DND-41 (cell line): ENCODE measurements around the gene ELOVL7.

Source experiments
- EZH2 ChIP-seq: IDR thresholded peaks from 3 replicates; pipeline ENCODE4 v1.6.1; 2012; ENCODE audit warnings: borderline replicate concordance, low read depth, mild to moderate bottlenecking, moderate library complexity, low read length, inconsistent platforms; ENCODE audit not compliant: severe bottlenecking
- TF ChIP-seq, protein P1 (sequence below): IDR thresholded peaks from 2 replicates; pipeline ENCODE4 v1.5.1; 2012; ENCODE audit warnings: borderline replicate concordance, low read length, moderate library complexity, mild to moderate bottlenecking; ENCODE audit not compliant: poor library complexity, severe bottlenecking; ENCODE audit errors: extremely low read depth

- TF ChIP-seq, protein P1, sequence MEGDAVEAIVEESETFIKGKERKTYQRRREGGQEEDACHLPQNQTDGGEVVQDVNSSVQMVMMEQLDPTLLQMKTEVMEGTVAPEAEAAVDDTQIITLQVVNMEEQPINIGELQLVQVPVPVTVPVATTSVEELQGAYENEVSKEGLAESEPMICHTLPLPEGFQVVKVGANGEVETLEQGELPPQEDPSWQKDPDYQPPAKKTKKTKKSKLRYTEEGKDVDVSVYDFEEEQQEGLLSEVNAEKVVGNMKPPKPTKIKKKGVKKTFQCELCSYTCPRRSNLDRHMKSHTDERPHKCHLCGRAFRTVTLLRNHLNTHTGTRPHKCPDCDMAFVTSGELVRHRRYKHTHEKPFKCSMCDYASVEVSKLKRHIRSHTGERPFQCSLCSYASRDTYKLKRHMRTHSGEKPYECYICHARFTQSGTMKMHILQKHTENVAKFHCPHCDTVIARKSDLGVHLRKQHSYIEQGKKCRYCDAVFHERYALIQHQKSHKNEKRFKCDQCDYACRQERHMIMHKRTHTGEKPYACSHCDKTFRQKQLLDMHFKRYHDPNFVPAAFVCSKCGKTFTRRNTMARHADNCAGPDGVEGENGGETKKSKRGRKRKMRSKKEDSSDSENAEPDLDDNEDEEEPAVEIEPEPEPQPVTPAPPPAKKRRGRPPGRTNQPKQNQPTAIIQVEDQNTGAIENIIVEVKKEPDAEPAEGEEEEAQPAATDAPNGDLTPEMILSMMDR, result no peak
- TF ChIP-seq EZH2, result no peak
These were observed 33.0 kb downstream of the ELOVL7 start for GRCh38 chr5:60811105-60811504.
